B cell (primary cell): ENCODE results near the gene FSIP1.

Experiments
- EZH2 ChIP-seq: IDR thresholded peaks from 2 replicates; pipeline ENCODE4 v1.6.1; 2012; ENCODE audit warnings: borderline replicate concordance, low read depth, mild to moderate bottlenecking, moderate library complexity, low read length; ENCODE audit not compliant: insufficient read depth, poor library complexity, severe bottlenecking
- TF ChIP-seq, protein P1 (sequence below): fragments of 200-600 bp; IDR thresholded peaks from one replicate; pipeline ENCODE4 v1.8.0; 2022; ENCODE audit warnings: antibody characterized with exemption, mild to moderate bottlenecking

- TF ChIP-seq EZH2 = no peak
- TF ChIP-seq, protein P1, sequence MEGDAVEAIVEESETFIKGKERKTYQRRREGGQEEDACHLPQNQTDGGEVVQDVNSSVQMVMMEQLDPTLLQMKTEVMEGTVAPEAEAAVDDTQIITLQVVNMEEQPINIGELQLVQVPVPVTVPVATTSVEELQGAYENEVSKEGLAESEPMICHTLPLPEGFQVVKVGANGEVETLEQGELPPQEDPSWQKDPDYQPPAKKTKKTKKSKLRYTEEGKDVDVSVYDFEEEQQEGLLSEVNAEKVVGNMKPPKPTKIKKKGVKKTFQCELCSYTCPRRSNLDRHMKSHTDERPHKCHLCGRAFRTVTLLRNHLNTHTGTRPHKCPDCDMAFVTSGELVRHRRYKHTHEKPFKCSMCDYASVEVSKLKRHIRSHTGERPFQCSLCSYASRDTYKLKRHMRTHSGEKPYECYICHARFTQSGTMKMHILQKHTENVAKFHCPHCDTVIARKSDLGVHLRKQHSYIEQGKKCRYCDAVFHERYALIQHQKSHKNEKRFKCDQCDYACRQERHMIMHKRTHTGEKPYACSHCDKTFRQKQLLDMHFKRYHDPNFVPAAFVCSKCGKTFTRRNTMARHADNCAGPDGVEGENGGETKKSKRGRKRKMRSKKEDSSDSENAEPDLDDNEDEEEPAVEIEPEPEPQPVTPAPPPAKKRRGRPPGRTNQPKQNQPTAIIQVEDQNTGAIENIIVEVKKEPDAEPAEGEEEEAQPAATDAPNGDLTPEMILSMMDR = no peak
Observed at GRCh38 chr15:39594446-39595337, 187.9 kb downstream of the FSIP1 start.
